ENCODE results near the gene ZNF227.
"Not testable (repeated sequence)": the region's sequence is repeated elsewhere in the genome, so short reads cannot be mapped to it uniquely, and the experiment has no call there.

ZNF227 gene

DNA sequence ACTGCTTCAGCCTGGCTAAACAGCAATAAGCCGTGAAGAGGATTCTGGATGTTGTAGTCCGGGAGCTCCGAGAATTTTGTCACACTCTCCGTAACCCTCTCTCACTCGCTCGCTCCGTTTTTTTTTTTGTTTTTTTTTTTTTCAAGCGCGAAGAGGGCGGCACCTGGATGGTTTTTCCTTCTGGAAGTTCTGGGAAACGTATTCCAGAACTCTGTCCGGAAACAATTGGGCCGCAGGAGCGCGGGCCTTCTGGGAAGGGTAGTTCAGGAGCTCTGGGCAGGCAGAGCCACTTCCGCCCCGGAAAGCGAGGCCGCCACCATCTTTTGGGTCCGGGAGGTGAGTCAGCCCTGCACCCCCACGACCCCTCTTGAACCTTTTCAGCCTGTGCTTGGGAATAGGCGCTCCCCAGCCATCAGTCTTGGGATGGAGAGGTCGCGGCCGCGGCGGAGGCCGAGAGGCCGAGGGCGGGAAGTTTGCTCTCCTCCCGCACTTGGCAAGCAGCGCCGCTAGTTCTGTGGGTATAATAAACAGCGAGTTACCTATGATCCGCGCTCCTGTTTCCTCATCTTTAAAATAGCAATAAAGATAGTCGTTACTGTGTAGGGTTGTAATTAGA, at the start of gene ZNF227:
ZNF227 (plus strand) TSS at position 283 of the 616 bp plus-strand sequence. CDS start 5,261 bp downstream, outside the sequence.
- peak; percentile 82 for DNase-seq (ENCODE audit: low spot score)

DNA sequence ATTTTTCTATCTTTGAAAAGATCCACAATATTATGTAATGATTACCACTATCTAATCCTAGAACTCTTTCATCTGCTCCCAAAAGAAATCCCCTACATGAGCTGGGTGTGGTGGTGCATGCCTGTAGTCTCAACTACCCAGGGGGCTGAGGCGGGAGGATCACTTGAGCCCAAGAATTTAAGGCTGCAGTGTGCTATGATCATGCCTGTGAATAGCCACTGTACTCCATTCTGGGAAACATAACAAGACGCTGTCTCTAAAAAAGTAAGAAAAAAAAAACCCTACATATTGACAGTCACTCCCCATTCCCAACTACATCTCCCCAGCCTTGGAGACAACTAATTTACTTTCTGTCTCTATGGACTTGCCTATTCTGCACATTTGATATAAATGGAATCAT, 48.5 kb upstream of the ZNF227 start:
- DNase-seq (ENCODE audit: low spot score): no peak

- DNase-seq (ENCODE audit: low spot score): no peak
These were observed 48.0 kb upstream of the ZNF227 start for GRCh38 chr19:44164327-44164672.

GRCh38 chr19:44164673-44165512, 47.4 kb upstream of the ZNF227 start, which contains the start of gene ZNF226:
Gene ZNF226 (plus strand): TSS chr19:44165100. CDS start chr19:44170081, 4,981 bp downstream.
- DNase-seq (ENCODE audit: low spot score): peak; percentile 90

GRCh38 chr19:44170660-44171059, 41.7 kb upstream of the ZNF227 start:
- not testable (repeated sequence) for DNase-seq (ENCODE audit: low spot score)

DNA sequence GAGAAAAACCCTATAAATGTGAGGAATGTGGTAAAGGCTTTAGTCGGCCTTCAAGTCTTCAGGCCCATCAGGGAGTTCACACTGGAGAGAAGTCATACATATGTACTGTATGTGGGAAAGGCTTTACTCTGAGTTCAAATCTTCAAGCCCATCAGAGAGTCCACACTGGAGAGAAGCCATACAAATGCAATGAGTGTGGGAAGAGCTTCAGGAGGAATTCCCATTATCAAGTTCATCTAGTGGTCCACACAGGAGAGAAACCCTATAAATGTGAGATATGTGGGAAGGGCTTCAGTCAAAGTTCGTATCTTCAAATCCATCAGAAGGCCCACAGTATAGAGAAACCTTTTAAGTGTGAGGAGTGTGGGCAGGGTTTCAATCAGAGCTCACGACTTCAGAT, 35.7 kb upstream of the ZNF227 start:
- no peak for DNase-seq (ENCODE audit: low spot score)

DNA sequence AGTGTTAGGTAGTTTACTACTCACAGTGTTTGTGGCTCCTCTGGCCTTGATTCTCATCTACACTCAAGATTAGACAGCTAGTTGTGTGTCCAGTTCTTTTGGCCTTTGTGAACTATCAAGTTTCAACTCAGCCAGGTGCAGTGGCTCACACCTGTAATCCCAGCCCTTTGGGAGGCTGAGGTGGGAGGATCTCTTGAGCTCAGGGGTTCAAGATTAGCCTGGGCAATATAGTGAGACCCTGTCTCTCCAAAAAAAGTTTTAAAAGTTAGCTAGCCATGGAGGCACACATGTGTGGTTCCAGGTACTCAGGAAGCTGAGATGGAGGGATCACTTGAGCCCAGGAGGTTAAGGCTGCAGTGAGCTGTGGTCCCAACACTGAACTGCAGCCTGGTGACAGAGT, 31.4 kb upstream of the ZNF227 start:
- no peak for DNase-seq (ENCODE audit: low spot score)

DNA sequence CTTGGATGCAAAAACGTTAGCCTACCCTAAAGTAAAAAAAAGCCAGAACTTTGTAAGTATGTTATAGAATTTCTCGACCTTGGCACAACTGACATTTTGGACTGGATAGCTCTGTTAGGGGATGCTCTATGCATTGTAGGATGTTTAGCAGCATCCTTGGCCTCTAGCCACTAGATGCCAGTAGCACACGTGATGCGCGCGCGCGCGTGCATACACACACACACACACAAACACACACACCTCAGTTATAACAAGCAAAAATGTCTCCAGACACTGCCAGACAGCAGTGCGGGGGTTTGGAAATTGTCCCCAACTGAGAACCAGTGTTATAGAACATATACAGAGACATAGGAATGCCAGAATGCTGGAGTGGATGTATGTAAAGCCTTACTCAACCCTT, 30.2 kb upstream of the ZNF227 start:
- DNase-seq (ENCODE audit: low spot score): no peak

GRCh38 chr19:44190020-44190419, 22.3 kb upstream of the ZNF227 start:
- DNase-seq (ENCODE audit: low spot score): no peak

DNA sequence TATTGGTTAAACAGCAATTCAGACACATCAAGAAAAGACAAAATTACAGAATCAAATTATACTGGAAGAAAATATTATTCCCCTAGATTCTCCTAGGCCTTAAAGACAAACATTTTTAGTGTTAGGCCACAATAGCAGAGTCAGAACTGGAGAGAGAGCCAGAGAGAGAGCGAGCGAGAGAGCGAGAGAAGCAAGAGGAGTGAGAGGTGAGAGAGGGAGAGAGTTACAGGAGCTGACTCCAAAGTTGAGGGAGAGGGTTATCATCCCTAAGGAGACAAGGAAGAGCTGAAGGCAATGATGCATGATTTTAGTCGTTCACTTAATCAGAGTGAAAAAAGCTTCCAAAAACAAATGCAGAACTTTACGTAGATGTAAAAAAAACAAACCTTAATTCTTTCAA, 20.2 kb upstream of the ZNF227 start:
- no peak for DNase-seq (ENCODE audit: low spot score)

- no peak for DNase-seq (ENCODE audit: low spot score)
These were observed 15.6 kb upstream of the ZNF227 start for GRCh38 chr19:44196772-44197171.

GRCh38 chr19:44202470-44202869, 9.9 kb upstream of the ZNF227 start:
- DNase-seq (ENCODE audit: low spot score): no peak

DNA sequence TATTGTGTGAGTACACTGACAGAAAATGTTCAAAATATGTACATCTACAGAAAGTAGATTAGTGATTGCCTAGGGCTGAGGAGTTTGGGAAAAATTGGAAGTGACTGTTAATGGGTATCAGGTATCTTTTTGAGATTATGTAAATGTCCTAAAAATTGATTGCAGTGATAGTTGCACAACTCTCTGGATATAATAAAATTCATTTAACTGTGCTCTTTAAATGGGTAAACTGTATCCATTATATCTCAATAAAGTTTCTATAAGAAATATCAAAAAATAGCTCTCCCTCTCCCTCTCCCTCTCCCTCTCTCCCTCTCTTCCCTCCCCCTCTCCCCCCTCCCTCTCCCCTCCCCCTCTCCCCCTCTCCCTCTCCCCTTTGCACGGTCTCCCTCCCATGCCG, 9.4 kb upstream of the ZNF227 start:
- DNase-seq (ENCODE audit: low spot score): no peak

- DNase-seq (ENCODE audit: low spot score): not testable (repeated sequence)
These were observed 8.5 kb upstream of the ZNF227 start for GRCh38 chr19:44203877-44204276.

DNA sequence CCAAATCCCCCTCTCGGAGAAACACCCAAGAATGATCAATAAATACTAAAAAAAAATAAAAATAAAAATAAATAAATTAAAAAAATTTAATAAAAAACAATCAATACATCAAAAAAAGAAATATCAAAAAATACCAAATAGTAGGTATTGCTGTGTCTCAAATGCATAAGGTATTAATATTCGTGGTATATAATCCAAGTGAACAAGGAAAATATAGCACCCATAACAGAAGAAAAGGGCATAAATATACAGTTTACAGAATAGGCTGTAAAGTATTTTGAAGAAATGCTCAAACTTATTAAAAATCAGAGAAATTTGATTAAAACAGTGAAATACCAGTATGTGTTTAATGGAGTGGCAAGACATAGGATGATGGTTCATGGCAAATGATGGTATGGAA, 7.6 kb upstream of the ZNF227 start:
- no peak for DNase-seq (ENCODE audit: low spot score)

GRCh38 chr19:44207126-44207803, 5.1 kb upstream of the ZNF227 start:
- DNase-seq (ENCODE audit: low spot score): peak; percentile 86

DNA sequence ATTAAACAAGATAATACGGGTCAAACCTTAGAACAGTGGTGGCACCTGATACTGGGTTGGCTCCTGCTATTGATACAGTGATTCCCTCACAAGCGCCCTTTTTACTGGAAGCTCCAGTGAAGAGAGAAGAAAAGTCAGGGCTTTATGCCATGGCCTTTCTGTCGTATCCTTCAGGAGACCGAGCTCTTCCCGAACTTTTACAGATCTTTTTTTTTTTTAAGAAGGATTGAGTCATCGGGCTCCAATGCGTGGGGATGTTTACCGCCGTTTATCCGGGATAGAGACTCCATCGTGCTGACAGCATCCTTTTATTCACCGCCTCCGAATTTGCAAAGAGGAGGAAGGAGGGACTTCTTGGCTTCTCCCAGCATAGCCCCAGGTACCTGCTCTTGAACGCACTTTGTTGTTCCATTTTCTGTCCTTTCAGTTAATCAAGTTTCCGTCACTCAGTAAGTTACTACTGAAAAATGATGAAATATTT, 574 bp downstream of the ZNF227 start:
- peak; percentile 0 for DNase-seq (ENCODE audit: low spot score)

DNA sequence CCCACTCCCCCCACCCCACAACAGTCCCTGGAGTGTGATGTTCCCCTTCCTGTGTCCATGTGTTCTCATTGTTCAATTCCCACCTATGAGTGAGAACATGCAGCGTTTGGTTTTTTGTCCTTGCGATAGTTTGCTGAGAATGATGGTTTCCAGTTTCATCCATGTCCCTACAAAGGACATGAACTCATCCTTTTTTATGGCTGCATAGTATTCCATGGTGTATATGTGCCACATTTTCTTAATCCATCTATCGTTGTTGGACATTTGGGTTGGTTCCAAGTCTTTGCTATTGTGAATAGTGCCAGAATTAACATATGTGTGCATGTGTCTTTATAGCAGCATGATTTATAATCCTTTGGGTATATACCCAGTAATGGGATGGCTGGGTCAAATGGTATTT, 7.6 kb downstream of the ZNF227 start:
- not testable (repeated sequence) for DNase-seq (ENCODE audit: low spot score)

DNA sequence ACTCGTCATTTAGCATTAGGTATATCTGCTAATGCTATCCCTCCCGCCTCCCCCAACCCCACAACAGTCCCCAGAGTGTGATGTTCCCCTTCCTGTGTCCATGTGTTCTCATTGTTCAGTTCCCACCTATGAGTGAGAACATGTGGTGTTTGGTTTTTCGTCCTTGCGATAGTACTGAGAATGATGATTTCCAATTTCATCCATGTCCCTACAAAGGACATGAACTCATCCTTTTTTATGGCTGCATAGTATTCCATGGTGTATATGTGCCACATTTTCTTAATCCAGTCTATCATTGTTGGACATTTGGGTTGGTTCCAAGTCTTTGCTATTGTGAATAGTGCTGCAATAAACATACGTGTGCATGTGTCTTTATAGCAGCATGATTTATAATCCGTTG, 8.4 kb downstream of the ZNF227 start:
- not testable (repeated sequence) for DNase-seq (ENCODE audit: low spot score)

- not testable (repeated sequence) for DNase-seq (ENCODE audit: low spot score)
These were observed 9.0 kb downstream of the ZNF227 start for GRCh38 chr19:44221291-44221690.

- no peak for DNase-seq (ENCODE audit: low spot score)
These were observed 16.0 kb downstream of the ZNF227 start for GRCh38 chr19:44228318-44228717.

- no peak for DNase-seq (ENCODE audit: low spot score)
These were observed 20.5 kb downstream of the ZNF227 start for GRCh38 chr19:44232867-44233266.

DNA sequence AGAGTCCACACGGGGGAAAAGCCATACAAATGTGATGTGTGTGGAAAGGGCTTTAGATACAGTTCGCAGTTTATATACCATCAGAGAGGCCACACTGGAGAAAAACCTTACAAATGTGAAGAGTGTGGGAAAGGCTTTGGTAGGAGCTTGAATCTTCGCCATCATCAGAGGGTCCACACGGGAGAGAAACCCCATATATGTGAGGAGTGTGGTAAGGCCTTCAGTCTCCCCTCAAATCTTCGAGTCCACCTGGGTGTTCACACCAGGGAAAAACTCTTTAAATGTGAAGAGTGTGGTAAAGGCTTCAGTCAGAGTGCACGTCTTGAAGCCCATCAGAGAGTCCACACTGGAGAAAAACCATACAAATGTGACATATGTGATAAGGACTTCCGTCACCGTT, 24.1 kb downstream of the ZNF227 start:
- no peak for DNase-seq (ENCODE audit: low spot score)
